GM12892 (cell line): Measurements from ENCODE around the gene NFIB.

Experiments used
- POLR2A ChIP-seq: IDR thresholded peaks from 2 replicates; pipeline ENCODE4 v1.6.1; 2011; ENCODE audit warnings: low read depth, low read length, control low read depth
- TAF1 ChIP-seq: IDR thresholded peaks from 2 replicates; pipeline ENCODE4 v1.6.1; 2011; ENCODE audit warnings: low read depth, mild to moderate bottlenecking, control low read depth, low read length, borderline replicate concordance

DNA sequence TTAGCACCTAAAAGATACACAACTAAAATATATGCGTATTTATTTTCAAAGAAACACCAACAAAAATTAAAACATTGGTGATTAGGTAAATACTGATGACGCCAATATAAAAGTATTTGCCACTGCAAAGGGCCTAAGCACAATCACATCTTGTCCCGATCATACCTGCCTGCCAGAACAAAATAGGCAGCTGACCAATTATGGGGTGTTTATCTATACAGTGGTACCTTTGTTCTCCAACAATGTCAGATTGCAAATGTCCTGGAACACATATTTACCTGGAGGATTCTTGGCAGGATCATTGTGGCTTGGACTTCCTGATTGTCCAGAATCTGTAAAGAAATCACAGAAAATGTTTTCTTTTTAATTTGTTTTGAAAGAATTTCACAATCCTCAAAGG, 134.5 kb downstream of the NFIB start:
- TF ChIP-seq POLR2A, result no peak
- no peak for TF ChIP-seq TAF1
